Measurements from ENCODE around the gene CCDC3.

Gene CCDC3

DNA sequence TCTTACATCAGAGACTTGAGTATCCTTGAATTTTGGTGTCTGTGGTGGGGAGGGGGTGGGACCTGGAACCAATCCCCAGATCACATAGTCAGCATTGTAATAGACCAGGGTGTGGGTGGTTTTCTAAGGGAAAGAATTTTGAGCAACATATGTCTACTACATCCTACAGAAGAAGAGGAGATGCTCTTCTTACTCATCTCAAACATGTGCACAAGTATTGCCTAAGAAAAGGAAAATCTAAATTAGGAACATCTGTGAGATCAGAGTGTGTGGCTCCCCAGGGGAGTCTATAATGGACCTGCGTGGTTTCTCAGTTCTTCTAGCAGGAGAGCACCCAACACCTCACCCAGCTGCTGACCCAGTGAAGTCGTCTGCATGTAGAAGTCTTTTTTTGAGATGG, 148.8 kb downstream of the CCDC3 start:
- no peak for DNase-seq (ENCODE audit: low spot score)
- in situ Hi-C loops (cut with MboI; ENCODE audit: low sequenced_read_pairs, unreplicated experiment), result no loop called here
- TF ChIP-seq, protein P1, sequence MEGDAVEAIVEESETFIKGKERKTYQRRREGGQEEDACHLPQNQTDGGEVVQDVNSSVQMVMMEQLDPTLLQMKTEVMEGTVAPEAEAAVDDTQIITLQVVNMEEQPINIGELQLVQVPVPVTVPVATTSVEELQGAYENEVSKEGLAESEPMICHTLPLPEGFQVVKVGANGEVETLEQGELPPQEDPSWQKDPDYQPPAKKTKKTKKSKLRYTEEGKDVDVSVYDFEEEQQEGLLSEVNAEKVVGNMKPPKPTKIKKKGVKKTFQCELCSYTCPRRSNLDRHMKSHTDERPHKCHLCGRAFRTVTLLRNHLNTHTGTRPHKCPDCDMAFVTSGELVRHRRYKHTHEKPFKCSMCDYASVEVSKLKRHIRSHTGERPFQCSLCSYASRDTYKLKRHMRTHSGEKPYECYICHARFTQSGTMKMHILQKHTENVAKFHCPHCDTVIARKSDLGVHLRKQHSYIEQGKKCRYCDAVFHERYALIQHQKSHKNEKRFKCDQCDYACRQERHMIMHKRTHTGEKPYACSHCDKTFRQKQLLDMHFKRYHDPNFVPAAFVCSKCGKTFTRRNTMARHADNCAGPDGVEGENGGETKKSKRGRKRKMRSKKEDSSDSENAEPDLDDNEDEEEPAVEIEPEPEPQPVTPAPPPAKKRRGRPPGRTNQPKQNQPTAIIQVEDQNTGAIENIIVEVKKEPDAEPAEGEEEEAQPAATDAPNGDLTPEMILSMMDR (IDR thresholded peaks at IDR 0.05; ENCODE audit: borderline replicate concordance, control extremely low read depth, extremely low read depth, insufficient read depth, missing control alignments), result no peak

DNA sequence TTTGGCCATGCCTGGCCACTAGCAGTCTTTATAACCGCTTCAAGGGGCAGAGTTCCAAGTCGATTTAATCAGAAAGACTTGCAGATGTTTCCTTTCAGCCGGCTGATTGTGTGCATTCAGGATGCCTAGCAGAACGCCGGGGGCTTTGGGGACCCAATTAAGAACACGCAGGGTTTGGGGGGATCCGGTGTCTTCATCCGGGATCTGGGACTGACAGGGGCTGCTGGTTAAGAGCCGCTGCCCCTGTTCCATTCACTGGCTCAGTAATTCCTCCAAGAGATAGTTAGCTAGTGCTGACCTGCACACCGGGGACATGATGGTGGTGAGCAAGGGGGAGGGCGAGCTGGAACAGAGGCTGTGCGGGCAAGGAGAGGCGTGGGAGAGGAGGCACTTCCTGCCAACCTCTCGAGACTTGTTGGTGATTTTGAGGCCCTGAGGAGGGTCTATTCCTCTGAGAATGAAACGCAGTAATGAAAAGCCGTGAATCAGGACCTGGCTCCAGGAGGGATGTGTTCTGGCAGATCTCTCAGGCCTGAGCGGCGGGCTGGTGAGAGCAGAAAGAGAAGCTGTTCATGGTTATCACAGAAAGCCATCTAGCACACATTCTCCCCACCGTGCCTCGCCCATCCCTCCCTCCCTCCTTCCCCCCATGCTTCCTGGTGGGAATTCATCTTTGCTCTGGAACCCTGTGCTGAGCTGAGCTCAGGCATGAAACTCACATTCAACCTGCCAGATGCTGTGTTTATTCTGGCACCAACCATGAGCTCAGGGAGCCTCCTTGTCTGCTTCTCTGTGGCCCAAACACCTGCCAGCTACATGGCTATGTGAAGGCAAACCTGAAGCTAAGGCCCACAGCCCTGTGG, 152.0 kb downstream of the CCDC3 start:
- TF ChIP-seq, protein P1 (IDR thresholded peaks at IDR 0.05; ENCODE audit: borderline replicate concordance, control extremely low read depth, extremely low read depth, insufficient read depth, missing control alignments), result no peak
- in situ Hi-C loops (cut with MboI; ENCODE audit: low sequenced_read_pairs, unreplicated experiment), result no loop called here
- no peak for DNase-seq (ENCODE audit: low spot score)

DNA sequence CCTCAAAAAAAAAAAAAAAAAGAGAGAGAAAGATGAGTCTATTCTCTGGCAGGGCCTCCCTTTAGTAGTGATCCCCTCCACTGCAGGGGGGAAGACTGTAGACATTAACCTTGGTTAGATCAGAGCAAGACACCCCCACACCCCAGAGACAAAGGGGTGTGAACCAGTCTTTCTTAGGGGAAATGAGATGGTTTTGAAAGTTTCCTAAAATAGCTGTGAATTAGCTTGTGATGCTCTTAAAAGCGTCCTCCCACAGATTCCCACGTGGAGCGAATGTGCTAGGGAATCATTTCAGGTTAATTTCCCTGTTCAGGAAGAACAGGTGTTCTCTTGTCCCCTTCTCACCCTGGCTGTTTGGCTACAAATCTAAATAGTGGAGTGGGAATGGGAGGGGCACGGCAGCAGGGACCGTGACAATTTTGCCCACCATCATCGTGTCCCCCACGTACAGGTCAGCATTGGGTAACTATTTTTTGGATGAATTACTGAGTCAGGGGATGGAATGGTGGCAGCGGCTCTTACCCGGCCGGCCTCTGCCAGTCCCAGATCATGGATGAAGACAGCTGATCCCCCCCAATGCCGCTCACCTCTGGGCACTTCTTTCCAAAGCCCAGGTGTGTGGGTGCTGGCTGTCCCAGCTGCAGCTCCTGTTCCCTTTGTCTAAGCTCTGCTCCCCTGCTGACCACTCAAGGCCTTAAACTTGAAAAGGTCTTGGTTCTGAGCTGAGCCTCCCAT, 152.9 kb downstream of the CCDC3 start:
- DNase-seq (ENCODE audit: low spot score), result peak; percentile 55
- TF ChIP-seq, protein P1 (IDR thresholded peaks at IDR 0.05; ENCODE audit: borderline replicate concordance, control extremely low read depth, extremely low read depth, insufficient read depth, missing control alignments), result no peak
- in situ Hi-C loops (cut with MboI; ENCODE audit: low sequenced_read_pairs, unreplicated experiment), result no loop called here

DNA sequence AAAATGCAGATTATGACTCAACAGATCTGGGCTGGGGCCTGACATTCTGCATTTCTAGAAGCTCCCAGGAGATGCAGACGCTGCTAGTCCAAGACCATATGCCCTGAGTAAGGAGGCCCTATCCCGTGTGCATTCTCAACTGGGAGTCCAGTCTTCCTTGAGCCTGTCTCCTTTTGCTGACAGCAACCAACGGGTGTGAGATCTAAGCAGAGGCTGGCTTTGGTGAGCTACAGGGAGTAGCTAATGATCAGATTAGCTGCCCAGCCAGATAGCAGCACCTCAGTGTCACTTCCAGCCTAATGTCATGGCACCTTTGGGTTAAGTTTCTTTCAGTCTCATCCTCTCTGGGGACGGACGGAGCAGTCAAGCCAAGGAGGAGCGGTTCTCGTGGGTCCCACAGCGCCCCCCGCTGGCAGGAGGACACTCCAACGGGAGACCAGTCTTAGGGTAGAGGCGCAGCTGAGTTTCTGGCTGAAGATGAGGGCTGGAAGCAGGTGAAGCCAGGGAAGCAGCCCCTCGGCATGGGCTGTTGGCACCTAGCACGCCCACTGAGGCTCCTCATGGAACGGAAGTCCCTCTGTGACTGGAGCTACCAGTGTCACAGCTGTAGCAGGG, 154.0 kb downstream of the CCDC3 start:
- in situ Hi-C loops (cut with MboI; ENCODE audit: low sequenced_read_pairs, unreplicated experiment), result no loop called here
- TF ChIP-seq, protein P1 (IDR thresholded peaks at IDR 0.05; ENCODE audit: borderline replicate concordance, control extremely low read depth, extremely low read depth, insufficient read depth, missing control alignments), result no peak
- DNase-seq (ENCODE audit: low spot score), result no peak

DNA sequence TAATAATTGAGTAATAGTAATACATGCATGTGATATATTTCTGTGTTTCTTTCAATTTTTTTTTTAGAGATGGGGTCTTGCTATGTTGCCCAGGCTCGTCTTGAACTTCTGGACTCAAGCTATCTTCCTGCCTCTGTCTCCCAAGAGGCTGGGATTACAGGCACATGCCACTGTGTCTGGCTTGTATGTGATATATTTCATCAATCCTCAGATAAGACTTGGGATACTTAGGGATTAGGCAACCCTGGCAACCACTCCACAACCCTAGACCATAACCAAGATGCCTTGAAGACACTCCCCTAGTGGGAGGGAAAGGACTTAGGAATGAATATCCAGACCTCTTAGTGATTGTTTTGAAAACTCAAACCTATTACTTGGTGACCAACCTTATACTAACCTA, 154.8 kb downstream of the CCDC3 start:
- TF ChIP-seq, protein P1 (IDR thresholded peaks at IDR 0.05; ENCODE audit: borderline replicate concordance, control extremely low read depth, extremely low read depth, insufficient read depth, missing control alignments), result no peak
- in situ Hi-C loops (cut with MboI; ENCODE audit: low sequenced_read_pairs, unreplicated experiment), result no loop called here

More for the DNA sequence above, 154.8 kb downstream of the CCDC3 start:
- no peak for DNase-seq (ENCODE audit: low spot score)

All from GM13976 (cell line).